ENCODE results near the gene IFNA17.
"Not testable (repeated sequence)": the region's sequence is repeated elsewhere in the genome, so short reads cannot be mapped to it uniquely, and the experiment has no call there.

The IFNA17 gene

GRCh38 chr9:21210782-21211181, 17.2 kb downstream of the IFNA17 start:
- DNase-seq (ENCODE audit: low read depth in 2 of 3, low spot score in 2 of 3) = not testable (repeated sequence)

- no peak for DNase-seq (ENCODE audit: low read depth in 2 of 3, low spot score in 2 of 3)
Observed at GRCh38 chr9:21210311-21210710, 17.7 kb downstream of the IFNA17 start.

- DNase-seq (ENCODE audit: low read depth in 2 of 3, low spot score in 2 of 3) = not testable (repeated sequence)
Observed at GRCh38 chr9:21207043-21207442, 21.0 kb downstream of the IFNA17 start, which contains the start of gene IFNA10. TSS of gene IFNA10 (minus strand) at chr9:21207143. CDS start at chr9:21207097, 46 bp downstream.

- no peak for DNase-seq (ENCODE audit: low read depth in 2 of 3, low spot score in 2 of 3)
Observed at GRCh38 chr9:21205204-21205603, 22.8 kb downstream of the IFNA17 start.

- DNase-seq (ENCODE audit: low read depth in 2 of 3, low spot score in 2 of 3) = not testable (repeated sequence)
Observed at GRCh38 chr9:21202105-21202504, 25.9 kb downstream of the IFNA17 start, which contains the start of gene IFNA7. TSS of gene IFNA7 (minus strand) at chr9:21202205. CDS start at chr9:21202165, 40 bp downstream.

- DNase-seq (ENCODE audit: low read depth in 2 of 3, low spot score in 2 of 3) = not testable (repeated sequence)
Observed at GRCh38 chr9:21194867-21195776, 32.9 kb downstream of the IFNA17 start.

- not testable (repeated sequence) for DNase-seq (ENCODE audit: low read depth in 2 of 3, low spot score in 2 of 3)
Observed at GRCh38 chr9:21187487-21187886, 40.5 kb downstream of the IFNA17 start, which contains the start of gene IFNA4. TSS of gene IFNA4 (minus strand) at chr9:21187587. CDS start at chr9:21187531, 56 bp downstream.

- DNase-seq (ENCODE audit: low read depth in 2 of 3, low spot score in 2 of 3) = not testable (repeated sequence)
Observed at GRCh38 chr9:21182810-21183736, 44.9 kb downstream of the IFNA17 start.
